Gastroesophageal sphincter (tissue), 4 donors: ENCODE data around the gene RIMS3. TPM values are rescaled to one million over a fixed set of nuclear protein-coding genes. Genes with fewer than 3 reads are reported as not detected.

Experiments
- ATAC-seq: fragments of 150-250 bp; one replicate; pipeline ENCODE4 v1.9.1; 2016; ENCODE audit warnings: mild to moderate bottlenecking, moderate library complexity
- H3K27ac ChIP-seq, 4 donors: fragments of 200-600 bp; sonication (generic) in 3 of 4; 1 replicate in 3 of 4; 2 replicates in 1 of 4; pipeline ENCODE4 v1.5.1; 2016 to 2019
- H3K27me3 ChIP-seq: fragments of 200-600 bp; sonication (generic); one replicate; pipeline ENCODE4 v1.5.1; 2019
- H3K36me3 ChIP-seq, 2 donors: fragments of 200-600 bp; sonication (generic); one replicate each; pipeline ENCODE4 v1.5.1; 2019; ENCODE audit warnings: control low read depth in 1 of 2
- H3K4me1 ChIP-seq, 3 donors: fragments of 200-600 bp; sonication (generic); 1 replicate in 2 of 3; 2 replicates in 1 of 3; pipeline ENCODE4 v1.5.1; 2016 to 2019; ENCODE audit warnings: control low read depth in 2 of 3
- H3K4me3 ChIP-seq, 2 donors: fragments of 200-600 bp; sonication (generic); one replicate each; pipeline ENCODE4 v1.5.1; 2019; ENCODE audit warnings: mild to moderate bottlenecking in 1 of 2, moderate library complexity in 1 of 2
- H3K9me3 ChIP-seq, 3 donors: fragments of 200-600 bp; sonication (generic); one replicate each; pipeline ENCODE4 v1.5.1; 2017 to 2019; ENCODE audit warnings: control low read depth in 2 of 3
- CTCF ChIP-seq, 4 experiments: fragments of 200-600 bp in 2 of 4; fragments of 450-650 bp in 2 of 4; sonication (generic) in 1 of 4; IDR thresholded peaks; one replicate each; pipeline ENCODE4 v1.5.1; 2017 to 2019; ENCODE audit warnings: antibody characterized with exemption in 4 of 4, mild to moderate bottlenecking in 2 of 4, moderate library complexity in 2 of 4
- EP300 ChIP-seq: sonication (generic); formaldehyde crosslinking; IDR thresholded peaks from one replicate; pipeline ENCODE4 v1.6.1; 2017; ENCODE audit warnings: antibody characterized with exemption, mild to moderate bottlenecking
- POLR2A ChIP-seq, 2 donors: fragments of 450-650 bp; IDR thresholded peaks; one replicate each; pipeline ENCODE4 v1.6.1; 2017; ENCODE audit warnings: antibody characterized with exemption in 2 of 2, mild to moderate bottlenecking in 2 of 2, moderate library complexity in 1 of 2
- POLR2AphosphoS5 ChIP-seq: sonication (generic); formaldehyde crosslinking; IDR thresholded peaks from one replicate; pipeline ENCODE4 v1.6.1; 2017; ENCODE audit warnings: antibody characterized with exemption
- WGBS, 2 donors: methylation state at CpG; one replicate each; pipeline ENCODE4 v1.1.5; 2018; ENCODE audit warnings: low coverage in 1 of 2; 5-methylcytosine and 5-hydroxymethylcytosine counted together
- total RNA-seq, 4 donors: library from RNA; depleted of rRNA; stranded (reverse); fragments of >200 nt; gene quantifications; one replicate each; pipeline ENCODE4 v1.1.0, GENCODE V29; 2016

Gene RIMS3
- total RNA-seq = 10 to 100 TPM in 2 of 4 donors, 1 to 10 TPM in 2; 4.4 to 23.6 (median 10.0) TPM

DNA sequence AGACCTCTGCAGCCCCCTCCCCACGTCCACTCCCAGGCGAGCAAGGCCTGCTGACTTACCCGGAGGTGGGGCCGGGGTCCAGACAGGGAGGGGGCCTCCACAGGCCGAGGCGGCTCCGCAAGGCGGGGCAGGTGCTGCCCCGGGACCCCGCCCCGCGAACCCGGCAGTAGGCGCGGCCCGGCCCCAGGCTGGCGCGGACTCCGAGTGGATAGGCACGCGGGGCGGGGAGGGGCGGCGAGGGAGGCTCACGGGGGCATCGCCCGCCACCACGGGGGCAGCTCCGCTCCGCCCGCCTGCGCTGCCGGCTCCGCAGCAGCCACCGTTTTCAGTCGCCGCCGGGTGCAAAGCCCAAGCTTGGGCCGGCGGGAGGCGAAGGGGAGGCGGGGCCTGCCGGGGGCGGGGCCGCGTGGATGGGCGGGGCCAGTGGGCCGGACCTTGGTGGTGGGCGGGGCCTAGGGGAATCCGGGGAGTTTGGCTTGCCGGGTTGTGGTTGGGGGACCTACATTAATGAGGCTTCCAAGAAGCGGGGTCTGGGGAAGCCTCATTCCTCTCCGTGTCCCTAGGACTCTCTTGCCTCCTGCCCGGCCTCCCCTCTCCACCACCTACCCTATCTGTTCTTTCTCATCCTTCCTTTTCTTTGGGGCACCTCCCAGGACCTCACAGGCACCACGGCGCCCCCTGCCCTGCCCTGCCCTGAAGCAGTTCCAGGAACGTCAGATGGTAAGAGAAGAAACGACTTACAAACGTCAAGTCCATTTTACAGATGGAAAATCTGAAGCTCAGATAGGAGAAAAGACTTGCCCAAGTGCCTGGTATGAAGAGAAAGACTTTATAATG, at the start of gene RIMS3:
TSS of gene RIMS3 (minus strand) at position 348 of the 837 bp plus-strand sequence. CDS start 23,757 bp downstream, outside the sequence.
- peak; percentile 89 for ATAC-seq
- TF ChIP-seq POLR2AphosphoS5 = no peak
- no peak for TF ChIP-seq POLR2A (IDR thresholded peaks at IDR 0.05)
- no peak for TF ChIP-seq EP300
- TF ChIP-seq CTCF (IDR thresholded peaks at IDR 0.05) = no peak
- WGBS, 2 donors = 0 to 5% methylated on average over 6 to 8 of the region's 59 CpGs
- Histone ChIP-seq H3K4me1 (peaks cover 2 to 51% (median 12%) of the 10 kb centered on the region in 3 donors), H3K27ac (peak within 1 kb of the TSS in 3 of 4 donors; percentile 61 to 77 (median 72)), H3K27me3 (no peaks in the 10 kb centered on the region), H3K36me3 (no peaks in the 10 kb centered on the region), H3K9me3 (no peaks in the 10 kb centered on the region), H3K4me3 (peak within 1 kb of the TSS; percentile 62 to 79)

GRCh38 chr1:40712997-40713396, 47.5 kb upstream of the RIMS3 start:
- Histone ChIP-seq H3K27me3 (no peaks in the 10 kb centered on the region), H3K4me3 (no peak overlapping the region), H3K27ac (peak overlapping the region; percentile 43 to 83 (median 62)), H3K36me3 (no peaks in the 10 kb centered on the region), H3K4me1 (peaks cover 5 to 95% (median 33%) of the 10 kb centered on the region in 3 donors), H3K9me3 (no peaks in the 10 kb centered on the region)
- TF ChIP-seq EP300 = no peak
- TF ChIP-seq POLR2AphosphoS5 = no peak
- no peak for TF ChIP-seq POLR2A (IDR thresholded peaks at IDR 0.05)
- no peak for TF ChIP-seq CTCF (IDR thresholded peaks at IDR 0.05)
- ATAC-seq = no peak

- 20 to 72% methylated on average over 1 to 4 of the region's 5 CpGs for WGBS, 2 donors
- ATAC-seq = no peak
- Histone ChIP-seq H3K9me3 (no peaks in the 10 kb centered on the region), H3K4me3 (no peak overlapping the region), H3K36me3 (no peaks in the 10 kb centered on the region), H3K4me1 (peaks cover 5 to 90% (median 32%) of the 10 kb centered on the region in 3 donors), H3K27ac (peak overlapping the region; percentile 43 to 98 (median 82)), H3K27me3 (no peaks in the 10 kb centered on the region)
- TF ChIP-seq CTCF (IDR thresholded peaks at IDR 0.05) (no peak), POLR2AphosphoS5 (no peak), POLR2A (IDR thresholded peaks at IDR 0.05) (no peak), EP300 (no peak)
Measured at GRCh38 chr1:40712405-40712944, 47.0 kb upstream of the RIMS3 start.

DNA sequence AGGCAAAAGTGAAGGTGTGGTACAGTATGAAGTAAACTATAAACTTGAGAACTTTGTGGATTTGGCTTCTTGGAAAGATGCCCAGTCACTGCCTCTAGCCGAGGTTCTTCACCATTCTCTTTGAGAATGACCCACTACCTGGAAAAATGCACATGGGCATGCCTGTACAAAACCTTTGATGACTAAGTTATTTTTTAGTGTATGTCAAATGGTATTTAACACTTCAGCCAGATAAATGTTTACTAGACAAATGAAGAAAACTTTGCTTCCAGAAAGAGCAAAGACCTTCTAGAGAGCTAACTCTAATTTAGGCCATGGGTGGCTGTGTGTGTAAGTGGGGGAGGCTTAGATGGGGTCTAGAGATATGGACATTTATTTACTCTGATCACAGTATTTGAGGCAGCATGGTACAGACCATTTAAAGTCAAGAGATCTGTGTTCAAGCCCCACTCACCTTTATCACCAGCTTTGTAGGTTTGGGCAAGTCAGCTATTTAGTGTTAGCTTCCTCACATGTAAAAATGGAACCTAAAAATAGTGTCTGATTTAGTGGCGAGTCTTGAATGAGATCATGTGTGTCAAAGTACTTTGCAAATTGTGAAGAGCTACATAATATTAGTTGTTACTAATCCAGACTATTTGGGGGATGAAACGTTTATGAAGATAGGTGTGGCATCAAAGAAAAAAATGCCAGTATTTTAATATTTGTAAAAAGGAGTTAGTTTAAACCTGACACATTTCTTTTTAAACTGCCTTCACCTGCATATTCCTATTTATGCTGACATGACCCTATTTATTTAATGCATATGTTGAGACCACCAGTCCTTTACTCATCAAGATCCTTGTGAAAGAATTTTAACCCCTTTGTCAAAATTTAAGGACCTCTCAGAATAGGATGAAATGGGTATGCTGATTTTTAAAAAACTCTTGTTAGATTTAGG, 46.3 kb upstream of the RIMS3 start:
- no peaks in the 10 kb centered on the region for H3K36me3 ChIP-seq
- H3K27me3 ChIP-seq = no peaks in the 10 kb centered on the region
- H3K4me1 ChIP-seq = peaks cover 5 to 83% (median 32%) of the 10 kb centered on the region in 3 donors
- 0 to 3% methylated on average over 3 of the region's 3 CpGs for WGBS, 2 donors
- peak overlapping the region; percentile 14 to 47 for H3K4me3 ChIP-seq
- H3K27ac ChIP-seq = peak overlapping the region; percentile 77 to 98 (median 82)
- H3K9me3 ChIP-seq = no peaks in the 10 kb centered on the region
- no peak for ATAC-seq
- TF ChIP-seq CTCF (IDR thresholded peaks at IDR 0.05) = no peak
- no peak for TF ChIP-seq EP300
- TF ChIP-seq POLR2A (IDR thresholded peaks at IDR 0.05) = no peak
- no peak for TF ChIP-seq POLR2AphosphoS5
